ENCODE data around the gene DNER. TPM values are rescaled to one million over a fixed set of nuclear protein-coding genes. Genes with fewer than 3 reads are reported as not detected.

Gene DNER
- total and polyA plus RNA-seq, 2 donors (not counting 3 experiments of a cell fraction or from before 2014, with no cell fraction given) = 0.01 TPM; not detected in 1

DNA sequence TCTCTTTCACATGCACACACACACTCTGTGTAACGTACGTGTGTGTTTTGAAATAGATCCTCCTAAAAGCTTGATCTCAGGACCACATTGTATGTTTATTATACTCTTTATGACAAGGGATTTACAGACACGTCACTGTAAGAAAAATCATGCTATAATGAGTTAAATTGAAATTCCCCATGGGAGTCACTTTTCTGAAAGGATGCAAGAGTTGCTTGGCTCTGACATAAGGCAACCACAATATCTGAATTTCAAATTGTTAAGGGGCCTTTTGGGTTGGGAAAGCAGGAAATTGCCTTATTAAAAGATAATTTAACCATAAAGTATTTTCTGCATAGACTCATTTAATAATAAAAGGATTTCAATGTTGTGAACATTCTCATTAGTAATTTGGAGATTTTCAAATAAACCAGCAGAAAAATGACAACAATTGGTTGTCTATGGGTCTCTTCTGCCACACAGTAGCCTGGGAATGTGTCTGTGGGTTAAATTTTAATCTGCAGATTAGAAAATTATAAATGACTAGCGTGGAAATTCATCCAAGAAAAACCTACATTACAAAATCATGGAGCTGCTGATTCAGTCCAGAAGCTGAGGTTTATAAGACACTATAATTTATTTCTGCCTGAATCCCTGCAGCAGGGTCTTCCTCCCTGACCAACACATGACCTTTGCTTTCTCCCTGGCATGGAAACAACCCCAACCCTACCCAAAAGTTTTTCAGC, 367.4 kb downstream of the DNER start:
- no peaks in the 10 kb centered on the region for H3K27me3 ChIP-seq (ENCODE audit: control insufficient read depth in 2 of 2, insufficient read depth in 2 of 2, low read length in 2 of 2)
- H3K4me2 ChIP-seq (ENCODE audit: insufficient read depth, low read length) = no peak overlapping the region
- H3K4me1 ChIP-seq (ENCODE audit: control insufficient read depth, extremely low read depth, insufficient read depth, low read length) = no peaks in the 10 kb centered on the region
- no TSS peak for BruUV-seq (replicated peaks)
- H3K36me3 ChIP-seq (ENCODE audit: control insufficient read depth in 2 of 2, extremely low read depth in 1 of 2, insufficient read depth in 2 of 2, low read length in 2 of 2) = no peaks in the 10 kb centered on the region
- H2AFZ ChIP-seq (ENCODE audit: low read depth, low read length) = no peak overlapping the region
- CTCF ChIA-PET = no interaction called here
- no peak for DNase-seq (ENCODE audit: low read depth, low spot score)
- POLR2A ChIA-PET = no interaction called here
- no peak overlapping the region for H3K4me3 ChIP-seq (replicated peaks in 1 of 3; ENCODE audit: insufficient read depth in 1 of 3, low read depth in 1 of 3, low read length in 3 of 3)
- dilution Hi-C loops (cut with MboI; ENCODE audit: extremely low pct_ligation_motif_present, low sequenced_read_pairs) = no loop called here
- no peaks in the 10 kb centered on the region for H3K79me2 ChIP-seq (ENCODE audit: control insufficient read depth, insufficient read depth, low read length)
- no peaks in the 10 kb centered on the region for H4K20me1 ChIP-seq (replicated peaks; ENCODE audit: control insufficient read depth, extremely low read depth, insufficient read depth, low read length)
- no peak for FAIRE-seq
- peaks cover 1% of the 10 kb centered on the region for H3K9me3 ChIP-seq (replicated peaks; ENCODE audit: control insufficient read depth, insufficient read depth, low read length)
- H3K9me1 ChIP-seq (replicated peaks; ENCODE audit: control insufficient read depth, extremely low read depth, insufficient read depth, low read length) = no peaks in the 10 kb centered on the region
- intact Hi-C loops (cut with micrococcal nuclease) = no loop called here
- no peak for TF ChIP-seq MYC (IDR thresholded peaks at IDR 0.05; ENCODE audit: low read depth, low read length)
- TF ChIP-seq, protein P1, sequence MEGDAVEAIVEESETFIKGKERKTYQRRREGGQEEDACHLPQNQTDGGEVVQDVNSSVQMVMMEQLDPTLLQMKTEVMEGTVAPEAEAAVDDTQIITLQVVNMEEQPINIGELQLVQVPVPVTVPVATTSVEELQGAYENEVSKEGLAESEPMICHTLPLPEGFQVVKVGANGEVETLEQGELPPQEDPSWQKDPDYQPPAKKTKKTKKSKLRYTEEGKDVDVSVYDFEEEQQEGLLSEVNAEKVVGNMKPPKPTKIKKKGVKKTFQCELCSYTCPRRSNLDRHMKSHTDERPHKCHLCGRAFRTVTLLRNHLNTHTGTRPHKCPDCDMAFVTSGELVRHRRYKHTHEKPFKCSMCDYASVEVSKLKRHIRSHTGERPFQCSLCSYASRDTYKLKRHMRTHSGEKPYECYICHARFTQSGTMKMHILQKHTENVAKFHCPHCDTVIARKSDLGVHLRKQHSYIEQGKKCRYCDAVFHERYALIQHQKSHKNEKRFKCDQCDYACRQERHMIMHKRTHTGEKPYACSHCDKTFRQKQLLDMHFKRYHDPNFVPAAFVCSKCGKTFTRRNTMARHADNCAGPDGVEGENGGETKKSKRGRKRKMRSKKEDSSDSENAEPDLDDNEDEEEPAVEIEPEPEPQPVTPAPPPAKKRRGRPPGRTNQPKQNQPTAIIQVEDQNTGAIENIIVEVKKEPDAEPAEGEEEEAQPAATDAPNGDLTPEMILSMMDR (IDR thresholded peaks at IDR 0.05; ENCODE audit: extremely low read depth in 1 of 2, insufficient read depth in 1 of 2, low read depth in 1 of 2, low read length in 2 of 2) = no peak
- TF ChIP-seq EZH2 (IDR thresholded peaks at IDR 0.05; ENCODE audit: borderline replicate concordance, low read depth, low read length, severe bottlenecking) = no peak
- TF ChIP-seq, protein P2, sequence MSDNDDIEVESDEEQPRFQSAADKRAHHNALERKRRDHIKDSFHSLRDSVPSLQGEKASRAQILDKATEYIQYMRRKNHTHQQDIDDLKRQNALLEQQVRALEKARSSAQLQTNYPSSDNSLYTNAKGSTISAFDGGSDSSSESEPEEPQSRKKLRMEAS (IDR thresholded peaks at IDR 0.05; ENCODE audit: insufficient read depth, insufficient read length) = no peak
- TF ChIP-seq FOS (IDR thresholded peaks at IDR 0.05; ENCODE audit: borderline replicate concordance, insufficient read depth, low read length) = no peak
- TF ChIP-seq GATA2 (IDR thresholded peaks at IDR 0.05; ENCODE audit: insufficient read depth, insufficient read length, low read depth, low read length) = no peak
- TF ChIP-seq JUN (IDR thresholded peaks at IDR 0.05; ENCODE audit: borderline replicate concordance, insufficient read depth, insufficient read length, low read depth) = no peak
- no peak for TF ChIP-seq POLR2AphosphoS5 (IDR thresholded peaks at IDR 0.05; ENCODE audit: insufficient read depth, low read depth, low read length)
- TF ChIP-seq POLR2A (IDR thresholded peaks at IDR 0.05; ENCODE audit: low read depth, low read length) = no peak
- H3K9ac ChIP-seq (replicated peaks; ENCODE audit: extremely low read depth, insufficient read depth, low read length) = no peak overlapping the region
- no peak overlapping the region for H3K27ac ChIP-seq (ENCODE audit: insufficient read depth, low read depth, low read length)
